HG02885 (cell line): Measurements from ENCODE around the gene SNX10.

Experiments
- ATAC-seq: cut with Tn5 transposase; IDR thresholded peaks from one replicate; pipeline ENCODE4 v1.9.1; 2021; ENCODE audit warnings: mild to moderate bottlenecking; ENCODE audit not compliant: unreplicated experiment, poor library complexity

SNX10 gene

GRCh38 chr7:26295015-26295414 lies 3.4 kb downstream of the SNX10 start:
- no peak for ATAC-seq

GRCh38 chr7:26295586-26295985 lies 3.9 kb downstream of the SNX10 start:
- ATAC-seq, result no peak

GRCh38 chr7:26298472-26299058 lies 6.9 kb downstream of the SNX10 start:
- ATAC-seq, result no peak

GRCh38 chr7:26305090-26305868 lies 13.6 kb downstream of the SNX10 start:
- no peak for ATAC-seq

- ATAC-seq, result no peak
Observed at GRCh38 chr7:26305869-26306665, 14.4 kb downstream of the SNX10 start.

- no peak for ATAC-seq
Observed at GRCh38 chr7:26306790-26307189, 15.1 kb downstream of the SNX10 start.

GRCh38 chr7:26307226-26307625 lies 15.6 kb downstream of the SNX10 start:
- no peak for ATAC-seq

GRCh38 chr7:26307791-26308190 lies 16.1 kb downstream of the SNX10 start:
- ATAC-seq, result no peak

GRCh38 chr7:26308551-26308950 lies 16.9 kb downstream of the SNX10 start:
- no peak for ATAC-seq

GRCh38 chr7:26309089-26309488 lies 17.4 kb downstream of the SNX10 start:
- ATAC-seq, result no peak

GRCh38 chr7:26311798-26312197 lies 20.1 kb downstream of the SNX10 start:
- ATAC-seq, result no peak

GRCh38 chr7:26317211-26317610 lies 25.5 kb downstream of the SNX10 start:
- no peak for ATAC-seq

GRCh38 chr7:26318921-26319320 lies 27.3 kb downstream of the SNX10 start:
- no peak for ATAC-seq

GRCh38 chr7:26319636-26320035 lies 28.0 kb downstream of the SNX10 start:
- ATAC-seq, result no peak

GRCh38 chr7:26320878-26321277 lies 29.2 kb downstream of the SNX10 start:
- ATAC-seq, result no peak

GRCh38 chr7:26321435-26321834 lies 29.8 kb downstream of the SNX10 start:
- ATAC-seq, result no peak

GRCh38 chr7:26326211-26326610 lies 34.5 kb downstream of the SNX10 start:
- ATAC-seq, result no peak

GRCh38 chr7:26328498-26329390 lies 37.1 kb downstream of the SNX10 start:
- no peak for ATAC-seq

GRCh38 chr7:26329520-26330255 lies 38.0 kb downstream of the SNX10 start:
- ATAC-seq, result peak; percentile 74

- ATAC-seq, result no peak
Observed at GRCh38 chr7:26331113-26331512, 39.5 kb downstream of the SNX10 start.
